PC-3 (cell line): ENCODE results near the gene RDX. TPM values are rescaled to one million over a fixed set of nuclear protein-coding genes. Genes with fewer than 3 reads are reported as not detected.

Experiments used
- ATAC-seq: fragments of 200-7000 bp; cut with Tn5 transposase; 2 replicates; pipeline ENCODE4 v1.9.1; 2020; ENCODE audit warnings: mild to moderate bottlenecking, moderate library complexity
- BruUV-seq: library from RNA; stranded (reverse); fragments of 400-500 nt; replicated peaks from 2 replicates; lab custom pipeline; 2021; lab: Mats Ljungman, UMichigan
- CTCF ChIA-PET: fragments of 300-600 bp; sonication (Branson Sonifier 250); formaldehyde crosslinking; loops from one replicate; lab custom pipeline; 2022; ENCODE audit warnings: antibody characterized with exemption; lab: Charles Lee
- POLR2A ChIA-PET: fragments of 300-600 bp; sonication (Branson Sonifier 250); formaldehyde crosslinking; loops from one replicate; lab custom pipeline; 2022; ENCODE audit warnings: antibody characterized with exemption; ENCODE audit not compliant: unreplicated experiment; lab: Charles Lee
- DNase-seq: peaks from one replicate; pipeline ENCODE4 v3.0.0-alpha.2; 2015
- H2AFZ ChIP-seq: fragments of 300-600 bp; sonication (generic); 2 replicates; pipeline ENCODE4 v1.6.0; 2016; ENCODE audit warnings: antibody characterized with exemption, low read length
- H3F3A ChIP-seq: fragments of 300-600 bp; sonication (generic); one replicate; pipeline ENCODE4 v1.6.0; 2017; ENCODE audit warnings: antibody characterized with exemption, low read length, control low read depth, mild to moderate bottlenecking; ENCODE audit not compliant: unreplicated experiment
- H3K27ac ChIP-seq: fragments of 300-600 bp; sonication (generic); 2 replicates; pipeline ENCODE4 v1.5.1; 2016; ENCODE audit warnings: mild to moderate bottlenecking, low read length
- H3K27me3 ChIP-seq: fragments of 300-600 bp; sonication (generic); 2 replicates; pipeline ENCODE4 v1.6.1; 2016; ENCODE audit warnings: low read length, mixed read lengths
- H3K36me3 ChIP-seq: fragments of 300-600 bp; sonication (generic); 2 replicates; pipeline ENCODE4 v1.6.1; 2016; ENCODE audit warnings: low read depth, mixed run types, low read length, mixed read lengths
- H3K4me1 ChIP-seq: fragments of 300-600 bp; sonication (generic); 2 replicates; pipeline ENCODE4 v1.5.1; 2016; ENCODE audit warnings: low read length; ENCODE audit not compliant: insufficient read depth
- H3K4me2 ChIP-seq: fragments of 300-600 bp; sonication (generic); 2 replicates; pipeline ENCODE4 v1.6.0; 2016; ENCODE audit warnings: low read length
- H3K4me3 ChIP-seq: fragments of 300-600 bp; sonication (generic); 2 replicates; pipeline ENCODE4 v1.5.1; 2016; ENCODE audit warnings: mild to moderate bottlenecking, low read length, mixed read lengths
- H3K79me2 ChIP-seq: fragments of 300-600 bp; sonication (generic); 2 replicates; pipeline ENCODE4 v1.6.1; 2017; ENCODE audit warnings: low read length, mixed read lengths
- H3K9ac ChIP-seq: fragments of 300-600 bp; sonication (generic); 2 replicates; pipeline ENCODE4 v1.6.0; 2016; ENCODE audit warnings: mild to moderate bottlenecking, low read length
- H3K9me2 ChIP-seq: fragments of 300-600 bp; sonication (generic); replicated peaks from 2 replicates; pipeline ENCODE4 v1.6.1; 2016; ENCODE audit warnings: mixed run types, low read length, mixed read lengths
- H3K9me3 ChIP-seq: fragments of 300-600 bp; sonication (generic); 2 replicates; pipeline ENCODE4 v1.6.1; 2016; ENCODE audit warnings: low read length, mixed read lengths
- H4K20me1 ChIP-seq: fragments of 300-600 bp; sonication (generic); 2 replicates; pipeline ENCODE4 v1.6.1; 2016; ENCODE audit warnings: low read length, mixed read lengths
- CTCF ChIP-seq: fragments of 300-600 bp; sonication (generic); conservative IDR thresholded peaks from 2 replicates; pipeline ENCODE4 v1.5.1; 2017; ENCODE audit warnings: antibody characterized with exemption, low read depth, mild to moderate bottlenecking, low read length
- EZH2 ChIP-seq: fragments of 300-600 bp; sonication (generic); IDR thresholded peaks from one replicate; pipeline ENCODE4 v1.6.1; 2017; ENCODE audit warnings: antibody characterized with exemption, mild to moderate bottlenecking, low read length; ENCODE audit not compliant: unreplicated experiment
- EZH2phosphoT487 ChIP-seq: fragments of 300-600 bp; sonication (generic); IDR thresholded peaks from 2 replicates; pipeline ENCODE4 v1.6.1; 2018; ENCODE audit warnings: mild to moderate bottlenecking, antibody characterized with exemption, low read length, borderline replicate concordance
- intact Hi-C: fragments of 100-400 bp; cut with micrococcal nuclease; formaldehyde crosslinking; loops from 2 replicates; pipeline ENCODE4 v1.9.0; 2023
- total RNA-seq: library from RNA; depleted of rRNA; stranded (reverse); fragments of >200 nt; gene quantifications from 2 replicates; pipeline ENCODE4 v1.2.3, GENCODE V29; 2014

The RDX gene
- total RNA-seq, 1 experiment from 2014 or later: 86.2 TPM

DNA sequence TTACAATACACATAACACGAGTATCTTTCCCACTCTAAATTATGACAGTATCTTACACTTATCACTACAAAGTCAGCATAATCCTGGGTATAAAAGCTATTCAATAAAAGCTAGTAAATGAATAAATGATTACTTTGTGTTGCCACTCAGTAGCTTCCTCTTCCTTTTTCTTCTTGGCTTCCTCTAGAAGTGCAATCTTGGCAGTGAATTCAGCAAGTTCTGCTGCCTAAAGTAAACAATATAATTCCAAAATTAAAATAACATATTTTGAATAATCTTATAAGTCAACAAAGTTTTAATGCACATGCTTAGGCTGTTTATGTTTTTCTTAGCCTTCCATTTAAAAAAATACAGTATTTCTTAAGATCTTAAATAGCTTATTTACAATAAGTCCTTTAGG, 60.4 kb downstream of the RDX start:
- H2AFZ ChIP-seq: no peak overlapping the region
- peaks cover 6% of the 10 kb centered on the region for H3F3A ChIP-seq
- ChIA-PET POLR2A (no interaction called here), CTCF (no interaction called here)
- no peaks in the 10 kb centered on the region for H4K20me1 ChIP-seq
- H3K79me2 ChIP-seq: no peaks in the 10 kb centered on the region; the same call in 1 of the 2 replicates
- H3K27ac ChIP-seq: no peak overlapping the region
- ATAC-seq (no peak), DNase-seq (no peak)
- H3K27me3 ChIP-seq: no peaks in the 10 kb centered on the region
- H3K4me1 ChIP-seq: no peaks in the 10 kb centered on the region
- no peak overlapping the region for H3K4me2 ChIP-seq
- peaks cover 69% of the 10 kb centered on the region for H3K36me3 ChIP-seq
- H3K9me3 ChIP-seq: no peaks in the 10 kb centered on the region
- no peaks in the 10 kb centered on the region for H3K9me2 ChIP-seq
- H3K9ac ChIP-seq: no peak overlapping the region
- TF ChIP-seq EZH2 (no peak), CTCF (no peak), EZH2phosphoT487 (no peak)
- no TSS peak for BruUV-seq
- no peak overlapping the region for H3K4me3 ChIP-seq
- intact Hi-C loops: no loop called here

DNA sequence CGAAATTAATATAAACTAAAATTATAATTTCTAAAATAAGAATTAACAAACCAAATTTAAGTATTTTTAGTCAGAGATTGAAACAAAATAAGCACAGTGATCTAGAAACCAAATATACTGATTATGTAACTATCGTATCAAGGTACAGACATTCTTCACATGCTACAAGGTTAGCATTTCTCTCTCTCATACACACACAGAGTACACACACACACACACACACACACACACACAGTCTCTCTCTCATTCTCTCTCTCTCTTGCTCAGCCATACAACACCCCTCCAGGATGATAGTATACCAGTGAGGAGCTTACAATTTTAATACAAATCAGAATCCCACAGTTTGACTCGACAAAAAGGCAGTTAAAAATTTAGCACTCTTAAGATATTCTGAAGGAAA, 66.0 kb downstream of the RDX start:
- H3K9me2 ChIP-seq: no peaks in the 10 kb centered on the region
- intact Hi-C loops: no loop called here
- no peaks in the 10 kb centered on the region for H3K27me3 ChIP-seq
- no peak overlapping the region for H3K4me3 ChIP-seq
- no TSS peak for BruUV-seq
- ChIA-PET CTCF (interaction anchor here (0.7 kb wide), 1 partner anchor 62 kb away, joined by 3 read pairs; no protein-coding TSS in a partner anchor), POLR2A (no interaction called here)
- H3K79me2 ChIP-seq: no peaks in the 10 kb centered on the region
- no peaks in the 10 kb centered on the region for H3K9me3 ChIP-seq
- no peak overlapping the region for H3K9ac ChIP-seq
- no peak overlapping the region for H3K4me2 ChIP-seq
- no peak overlapping the region for H3K27ac ChIP-seq
- H3K4me1 ChIP-seq: no peaks in the 10 kb centered on the region
- no peaks in the 10 kb centered on the region for H4K20me1 ChIP-seq
- H3F3A ChIP-seq: no peaks in the 10 kb centered on the region
- H3K36me3 ChIP-seq: peaks cover 57% of the 10 kb centered on the region
- DNase-seq (no peak), ATAC-seq (no peak)
- TF ChIP-seq EZH2phosphoT487: no peak
- TF ChIP-seq EZH2: no peak
- TF ChIP-seq CTCF: no peak
- no peak overlapping the region for H2AFZ ChIP-seq

DNA sequence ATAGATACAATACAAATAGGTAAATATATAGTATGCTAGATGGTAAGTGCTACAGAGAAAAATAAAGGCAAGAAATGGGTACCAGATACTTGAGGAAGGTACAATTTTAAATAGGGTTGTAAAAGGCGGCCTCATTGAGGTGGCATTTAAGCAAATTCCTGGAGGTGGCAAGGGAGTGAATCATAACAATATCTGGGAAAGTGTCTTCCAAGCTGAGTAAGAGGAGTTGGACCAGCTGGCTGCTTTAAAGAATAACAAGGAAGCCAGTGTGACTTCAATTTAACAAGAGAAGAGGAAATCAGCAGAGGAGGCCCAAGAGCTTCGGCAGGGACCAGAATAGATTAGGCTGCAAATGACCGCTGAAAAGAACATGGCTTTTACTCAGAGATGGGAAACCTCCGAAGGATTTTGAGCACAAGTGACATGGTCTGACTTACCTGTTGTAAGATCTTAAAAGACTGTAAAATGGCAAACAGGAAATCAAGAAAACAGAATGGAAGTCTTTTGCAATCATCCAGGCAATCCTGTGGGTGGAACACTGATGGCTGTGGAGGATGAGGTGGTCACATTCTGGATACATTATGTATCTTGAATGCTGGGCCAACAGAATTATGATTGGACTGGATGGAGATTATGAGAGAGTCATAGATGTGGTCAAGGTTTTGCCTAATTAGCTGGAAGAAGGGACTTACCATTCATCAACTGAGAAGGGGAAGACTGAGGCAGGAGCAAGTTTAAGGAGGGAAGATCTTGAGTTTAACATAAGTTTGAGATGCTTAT, 77.2 kb downstream of the RDX start:
- ATAC-seq (peak; percentile 27; the same call in 1 of the 2 replicates), DNase-seq (no peak)
- H3K27me3 ChIP-seq: no peaks in the 10 kb centered on the region
- H3K9me3 ChIP-seq: no peaks in the 10 kb centered on the region
- intact Hi-C loops: no loop called here
- no peaks in the 10 kb centered on the region for H3K36me3 ChIP-seq
- no peaks in the 10 kb centered on the region for H3K4me1 ChIP-seq
- no peak overlapping the region for H3K9ac ChIP-seq
- POLR2A ChIA-PET: no interaction called here
- H3K4me2 ChIP-seq: no peak overlapping the region
- H3K79me2 ChIP-seq: no peaks in the 10 kb centered on the region
- TF ChIP-seq EZH2phosphoT487 (no peak), CTCF (no peak), EZH2 (no peak)
- H2AFZ ChIP-seq: no peak overlapping the region
- no peak overlapping the region for H3K4me3 ChIP-seq
- no peaks in the 10 kb centered on the region for H3F3A ChIP-seq
- H4K20me1 ChIP-seq: no peaks in the 10 kb centered on the region
- no peak overlapping the region for H3K27ac ChIP-seq
- BruUV-seq: no TSS peak
- CTCF ChIA-PET: interaction anchor here (0.5 kb wide), 1 partner anchor 61 kb away, joined by 3 read pairs; no protein-coding TSS in a partner anchor
- H3K9me2 ChIP-seq: no peaks in the 10 kb centered on the region
